PC-3 (cell line): ENCODE results near the gene ZER1. TPM values are rescaled to one million over a fixed set of nuclear protein-coding genes. Genes with fewer than 3 reads are reported as not detected.

Experiments
- ATAC-seq: fragments of 200-7000 bp; cut with Tn5 transposase; 2 replicates; pipeline ENCODE4 v1.9.1; 2020; ENCODE audit warnings: mild to moderate bottlenecking, moderate library complexity
- BruUV-seq: library from RNA; stranded (reverse); fragments of 400-500 nt; replicated peaks from 2 replicates; lab custom pipeline; 2021; lab: Mats Ljungman, UMichigan
- CTCF ChIA-PET: fragments of 300-600 bp; sonication (Branson Sonifier 250); formaldehyde crosslinking; loops from one replicate; lab custom pipeline; 2022; ENCODE audit warnings: antibody characterized with exemption; lab: Charles Lee
- POLR2A ChIA-PET: fragments of 300-600 bp; sonication (Branson Sonifier 250); formaldehyde crosslinking; loops from one replicate; lab custom pipeline; 2022; ENCODE audit warnings: antibody characterized with exemption; ENCODE audit not compliant: unreplicated experiment; lab: Charles Lee
- DNase-seq: peaks from one replicate; pipeline ENCODE4 v3.0.0-alpha.2; 2015
- H2AFZ ChIP-seq: fragments of 300-600 bp; sonication (generic); 2 replicates; pipeline ENCODE4 v1.6.0; 2016; ENCODE audit warnings: antibody characterized with exemption, low read length
- H3F3A ChIP-seq: fragments of 300-600 bp; sonication (generic); one replicate; pipeline ENCODE4 v1.6.0; 2017; ENCODE audit warnings: antibody characterized with exemption, low read length, control low read depth, mild to moderate bottlenecking; ENCODE audit not compliant: unreplicated experiment
- H3K27ac ChIP-seq: fragments of 300-600 bp; sonication (generic); 2 replicates; pipeline ENCODE4 v1.5.1; 2016; ENCODE audit warnings: mild to moderate bottlenecking, low read length
- H3K27me3 ChIP-seq: fragments of 300-600 bp; sonication (generic); 2 replicates; pipeline ENCODE4 v1.6.1; 2016; ENCODE audit warnings: low read length, mixed read lengths
- H3K36me3 ChIP-seq: fragments of 300-600 bp; sonication (generic); 2 replicates; pipeline ENCODE4 v1.6.1; 2016; ENCODE audit warnings: low read depth, mixed run types, low read length, mixed read lengths
- H3K4me1 ChIP-seq: fragments of 300-600 bp; sonication (generic); 2 replicates; pipeline ENCODE4 v1.5.1; 2016; ENCODE audit warnings: low read length; ENCODE audit not compliant: insufficient read depth
- H3K4me2 ChIP-seq: fragments of 300-600 bp; sonication (generic); 2 replicates; pipeline ENCODE4 v1.6.0; 2016; ENCODE audit warnings: low read length
- H3K4me3 ChIP-seq: fragments of 300-600 bp; sonication (generic); 2 replicates; pipeline ENCODE4 v1.5.1; 2016; ENCODE audit warnings: mild to moderate bottlenecking, low read length, mixed read lengths
- H3K79me2 ChIP-seq: fragments of 300-600 bp; sonication (generic); 2 replicates; pipeline ENCODE4 v1.6.1; 2017; ENCODE audit warnings: low read length, mixed read lengths
- H3K9ac ChIP-seq: fragments of 300-600 bp; sonication (generic); 2 replicates; pipeline ENCODE4 v1.6.0; 2016; ENCODE audit warnings: mild to moderate bottlenecking, low read length
- H3K9me2 ChIP-seq: fragments of 300-600 bp; sonication (generic); replicated peaks from 2 replicates; pipeline ENCODE4 v1.6.1; 2016; ENCODE audit warnings: mixed run types, low read length, mixed read lengths
- H3K9me3 ChIP-seq: fragments of 300-600 bp; sonication (generic); 2 replicates; pipeline ENCODE4 v1.6.1; 2016; ENCODE audit warnings: low read length, mixed read lengths
- H4K20me1 ChIP-seq: fragments of 300-600 bp; sonication (generic); 2 replicates; pipeline ENCODE4 v1.6.1; 2016; ENCODE audit warnings: low read length, mixed read lengths
- CTCF ChIP-seq: fragments of 300-600 bp; sonication (generic); conservative IDR thresholded peaks from 2 replicates; pipeline ENCODE4 v1.5.1; 2017; ENCODE audit warnings: antibody characterized with exemption, low read depth, mild to moderate bottlenecking, low read length
- EZH2 ChIP-seq: fragments of 300-600 bp; sonication (generic); IDR thresholded peaks from one replicate; pipeline ENCODE4 v1.6.1; 2017; ENCODE audit warnings: antibody characterized with exemption, mild to moderate bottlenecking, low read length; ENCODE audit not compliant: unreplicated experiment
- EZH2phosphoT487 ChIP-seq: fragments of 300-600 bp; sonication (generic); IDR thresholded peaks from 2 replicates; pipeline ENCODE4 v1.6.1; 2018; ENCODE audit warnings: mild to moderate bottlenecking, antibody characterized with exemption, low read length, borderline replicate concordance
- intact Hi-C: fragments of 100-400 bp; cut with micrococcal nuclease; formaldehyde crosslinking; loops from 2 replicates; pipeline ENCODE4 v1.9.0; 2023
- total RNA-seq: library from RNA; depleted of rRNA; stranded (reverse); fragments of >200 nt; gene quantifications from 2 replicates; pipeline ENCODE4 v1.2.3, GENCODE V29; 2014

ZER1 gene
- total RNA-seq, 1 experiment from 2014 or later = 20.6 TPM

DNA sequence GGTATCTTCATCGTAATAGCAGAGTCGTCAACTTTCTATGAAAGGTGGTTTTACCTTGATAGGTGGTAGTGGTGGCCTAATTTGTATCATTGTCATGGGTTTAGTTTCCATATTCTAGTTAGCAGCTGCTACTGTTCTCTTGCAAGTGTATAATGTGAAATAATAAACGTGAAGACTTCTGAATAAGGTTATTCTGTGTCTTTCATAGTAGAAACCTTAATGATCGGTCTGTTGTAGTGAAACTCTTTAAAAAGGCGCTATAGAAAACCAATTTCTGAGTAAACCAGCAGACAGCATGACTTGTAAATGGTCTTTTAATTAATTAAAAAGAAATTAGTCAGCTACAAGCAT is 81.1 kb downstream of the ZER1 start:
- no peak for ATAC-seq
- peaks cover 44% of the 10 kb centered on the region for H3K36me3 ChIP-seq
- TF ChIP-seq CTCF (no peak), EZH2 (no peak), EZH2phosphoT487 (no peak)
- peak overlapping the region; percentile 99 for H3K4me3 ChIP-seq
- CTCF ChIA-PET = interaction anchor here (0.6 kb wide), 1 partner anchor 319 kb away, joined by 5 read pairs; the partner anchor contains the start of gene URM1
- no peaks in the 10 kb centered on the region for H3K27me3 ChIP-seq
- peak overlapping the region; percentile 80 for H3K4me2 ChIP-seq
- intact Hi-C loops = no loop called here
- POLR2A ChIA-PET = no interaction called here
- H3K9me2 ChIP-seq = no peaks in the 10 kb centered on the region
- peak overlapping the region; percentile 6; the same call in 1 of the 2 replicates for H3K27ac ChIP-seq
- TSS peak; percentile 26 for BruUV-seq
- H3K9ac ChIP-seq = peak overlapping the region; percentile 93
- H2AFZ ChIP-seq = no peak overlapping the region
- H3K79me2 ChIP-seq = peaks cover 66% of the 10 kb centered on the region
- peaks cover 30% of the 10 kb centered on the region for H3K4me1 ChIP-seq
- no peak for DNase-seq
- peaks cover 22% of the 10 kb centered on the region for H4K20me1 ChIP-seq
- peaks cover 3% of the 10 kb centered on the region for H3F3A ChIP-seq
- no peaks in the 10 kb centered on the region for H3K9me3 ChIP-seq

- TF ChIP-seq CTCF (no peak), EZH2phosphoT487 (no peak), EZH2 (no peak)
- H3K36me3 ChIP-seq = peaks cover 40% of the 10 kb centered on the region
- ChIA-PET POLR2A (no interaction called here), CTCF (interaction anchor here (0.6 kb wide), 2 partner anchors 99 to 319 kb away, joined by 5 to 7 read pairs; partner anchors contain the start of gene URM1)
- no peaks in the 10 kb centered on the region for H3K27me3 ChIP-seq
- peak overlapping the region; percentile 80 for H3K4me2 ChIP-seq
- H3K4me3 ChIP-seq = peak overlapping the region; percentile 99
- H3K9ac ChIP-seq = peak overlapping the region; percentile 93
- no peaks in the 10 kb centered on the region for H3K9me3 ChIP-seq
- no peak overlapping the region for H2AFZ ChIP-seq
- H3K79me2 ChIP-seq = peaks cover 72% of the 10 kb centered on the region
- peaks cover 22% of the 10 kb centered on the region for H4K20me1 ChIP-seq
- ATAC-seq (no peak), DNase-seq (no peak)
- intact Hi-C loops = no loop called here
- peaks cover 36% of the 10 kb centered on the region for H3K4me1 ChIP-seq
- peak overlapping the region; percentile 6; the same call in 1 of the 2 replicates for H3K27ac ChIP-seq
- H3F3A ChIP-seq = peaks cover 3% of the 10 kb centered on the region
- no peaks in the 10 kb centered on the region for H3K9me2 ChIP-seq
- no TSS peak for BruUV-seq
These were observed 81.7 kb downstream of the ZER1 start for GRCh38 chr9:128689820-128690683.
